GM10847 (cell line): Measurements from ENCODE around the gene PHF3.

Experiments
- POLR2A ChIP-seq: IDR thresholded peaks from 2 replicates; pipeline ENCODE4 v1.6.1; 2011; ENCODE audit not compliant: insufficient read length; ENCODE audit errors: extremely low read depth

PHF3 gene

DNA sequence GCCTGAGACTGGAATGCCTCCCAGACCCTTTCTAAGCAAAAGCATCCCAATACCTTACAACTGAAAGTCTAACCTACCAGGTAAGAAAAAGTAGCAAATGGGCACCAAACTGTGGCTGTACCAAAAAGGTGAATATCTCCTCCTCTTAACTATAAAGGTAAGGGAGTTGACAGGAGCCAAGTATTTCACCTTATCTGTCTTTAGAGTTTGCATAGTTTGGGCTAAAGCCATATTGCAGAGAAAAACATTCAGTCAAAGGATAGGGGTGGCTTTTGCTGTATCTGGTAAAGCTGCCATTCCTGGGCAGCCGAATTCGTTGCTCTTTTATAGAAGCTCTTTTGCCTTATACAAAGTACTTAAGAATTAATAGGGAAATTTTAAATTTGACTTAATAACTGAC is 38.1 kb downstream of the PHF3 start:
- no peak for TF ChIP-seq POLR2A

DNA sequence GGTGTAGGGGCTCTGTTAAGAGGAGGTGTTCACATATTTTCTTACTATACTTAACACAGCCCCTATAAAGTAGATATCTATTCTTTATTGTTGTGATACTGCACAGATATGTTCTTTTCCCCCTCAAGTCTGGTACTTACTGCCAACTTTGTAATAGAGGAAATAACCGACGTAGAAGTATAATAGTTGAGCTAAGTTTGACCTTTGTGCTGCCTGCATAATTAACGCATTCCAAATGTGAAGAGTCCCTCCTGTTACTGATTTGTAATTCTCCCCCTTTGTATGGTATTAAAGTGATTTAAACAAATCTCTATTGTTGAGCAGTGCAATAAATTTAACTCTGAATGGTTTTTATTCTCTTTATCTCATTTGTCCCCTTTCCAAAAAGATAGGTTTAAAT is 39.0 kb downstream of the PHF3 start:
- no peak for TF ChIP-seq POLR2A

DNA sequence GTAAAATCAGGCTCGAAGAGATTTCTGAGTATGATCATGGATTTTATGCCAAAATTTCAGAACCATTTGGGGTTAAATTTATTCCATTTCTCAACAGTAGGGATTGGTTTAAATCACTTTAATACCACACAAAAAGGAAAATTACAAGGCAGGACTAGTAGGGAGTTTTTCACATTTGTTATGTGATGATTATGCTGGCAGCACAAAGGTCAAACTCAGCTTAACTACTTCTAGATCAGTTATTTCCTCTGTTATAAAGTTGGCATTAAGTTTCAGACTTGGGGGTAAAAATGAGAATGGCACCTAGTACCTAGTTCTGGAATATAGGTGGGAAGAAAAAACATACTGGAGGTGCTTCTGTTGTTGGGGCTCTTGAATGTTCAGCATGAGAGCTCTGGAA is 39.5 kb downstream of the PHF3 start:
- TF ChIP-seq POLR2A = no peak

DNA sequence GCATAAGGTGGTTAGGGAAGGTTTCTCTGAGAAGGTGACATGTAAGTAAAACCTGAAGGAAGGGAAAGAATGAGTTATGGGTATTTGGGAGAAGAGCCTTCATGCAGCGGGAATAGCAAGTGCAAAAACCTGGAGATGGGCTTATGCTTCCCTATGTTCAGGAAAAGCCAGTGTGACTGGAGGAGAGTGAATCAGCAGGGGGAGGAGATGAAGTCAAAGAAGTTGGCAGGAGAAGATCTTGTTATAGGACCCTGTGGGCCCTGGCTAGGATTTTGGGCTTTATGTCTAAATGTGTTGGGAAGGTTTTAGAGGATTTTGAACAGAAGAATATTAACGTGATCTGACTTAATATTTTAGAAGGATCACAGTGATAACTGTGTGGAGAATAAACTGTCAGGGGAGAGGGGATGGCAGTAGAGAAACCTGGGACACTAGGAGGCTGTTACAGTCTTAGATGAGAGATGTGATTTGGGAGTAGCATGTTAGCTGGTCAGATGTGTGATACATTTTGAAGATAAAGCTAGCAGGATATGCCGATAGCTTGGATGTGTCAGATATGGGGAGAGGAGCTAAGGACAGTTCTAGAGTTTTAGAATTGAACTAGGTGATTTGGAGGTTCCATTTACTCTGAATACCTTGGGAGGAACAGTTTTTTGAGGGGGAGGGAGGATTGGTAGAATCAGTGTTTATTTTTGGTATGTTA is 41.0 kb downstream of the PHF3 start:
- no peak for TF ChIP-seq POLR2A

DNA sequence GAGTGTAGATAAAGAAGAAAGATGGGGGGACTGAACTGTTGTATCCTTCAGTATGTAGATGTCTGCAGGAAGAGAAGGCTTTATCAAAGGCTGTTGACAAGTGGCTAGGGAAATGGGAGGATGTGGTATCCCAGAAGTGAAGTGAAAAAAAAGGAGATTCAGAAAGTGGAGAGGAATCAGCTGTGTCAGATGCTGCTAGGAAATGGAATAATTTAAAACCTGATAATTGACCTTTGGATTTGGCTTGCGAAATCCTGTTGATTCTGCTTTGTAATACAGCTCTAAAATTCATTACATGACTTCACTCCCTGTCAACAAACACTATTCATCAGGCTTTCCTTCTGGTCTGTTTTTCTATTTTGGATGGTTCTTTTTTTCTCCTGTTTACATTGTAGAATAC is 41.7 kb downstream of the PHF3 start:
- TF ChIP-seq POLR2A = no peak

DNA sequence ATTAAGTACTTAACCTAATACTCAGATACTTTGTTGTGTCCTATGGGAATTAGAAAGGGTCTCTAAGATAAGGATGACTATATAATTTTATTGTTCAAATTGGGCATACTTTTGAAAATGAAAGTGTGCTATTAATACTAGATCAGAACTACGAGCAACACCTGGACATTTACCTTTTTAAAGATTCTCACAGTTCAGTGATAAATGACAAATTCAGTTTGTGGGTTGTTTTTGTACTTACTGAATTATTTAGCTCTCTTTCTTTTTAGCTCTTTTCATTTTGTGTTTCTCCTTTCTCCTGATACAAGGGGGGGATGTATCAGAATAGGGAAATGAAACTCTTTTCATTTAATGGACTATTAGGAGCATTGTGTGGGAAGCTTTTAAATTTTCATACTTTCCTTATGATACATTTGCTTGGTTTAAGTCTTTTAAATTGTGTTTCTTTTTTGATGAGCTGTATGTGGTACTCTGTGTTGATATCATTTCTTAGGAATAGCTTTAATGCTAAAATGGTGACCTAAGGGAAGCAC is 47.5 kb downstream of the PHF3 start:
- TF ChIP-seq POLR2A = no peak

DNA sequence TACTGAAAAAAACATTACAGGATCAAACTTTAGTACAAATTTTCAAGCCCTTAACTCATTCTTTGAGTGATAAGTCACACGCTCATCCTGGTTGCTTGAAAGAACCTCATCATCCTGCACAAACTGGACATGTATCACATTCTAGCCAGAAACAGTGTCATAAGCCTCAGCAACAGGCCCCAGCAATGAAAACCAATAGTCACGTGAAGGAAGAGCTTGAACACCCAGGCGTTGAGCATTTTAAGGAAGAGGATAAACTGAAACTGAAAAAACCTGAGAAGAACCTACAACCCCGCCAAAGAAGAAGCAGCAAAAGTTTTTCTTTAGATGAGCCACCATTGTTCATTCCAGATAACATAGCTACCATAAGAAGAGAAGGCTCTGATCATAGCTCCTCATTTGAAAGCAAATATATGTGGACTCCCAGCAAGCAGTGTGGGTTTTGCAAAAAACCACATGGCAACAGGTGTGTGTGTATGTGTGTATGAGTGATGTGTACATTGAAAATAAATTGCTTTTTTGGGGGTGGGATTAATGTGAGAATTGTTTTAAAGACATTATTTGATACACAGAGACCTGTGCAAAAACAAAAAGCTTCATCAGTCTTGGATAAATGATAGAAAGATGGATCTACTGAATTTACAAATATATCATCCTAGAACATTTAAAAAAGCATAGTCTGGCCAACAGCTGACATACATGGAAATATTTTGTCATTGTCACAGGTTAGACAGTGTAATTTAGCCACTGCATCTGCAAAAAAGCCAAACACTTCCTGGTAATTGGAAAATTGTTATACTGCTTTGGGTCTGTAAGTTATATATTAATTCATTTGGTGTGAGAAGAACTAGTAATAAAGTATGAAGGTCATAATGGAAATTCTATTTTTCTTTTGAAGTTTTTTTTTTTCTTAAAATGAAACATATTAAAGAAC is 50.1 kb downstream of the PHF3 start:
- TF ChIP-seq POLR2A = no peak

DNA sequence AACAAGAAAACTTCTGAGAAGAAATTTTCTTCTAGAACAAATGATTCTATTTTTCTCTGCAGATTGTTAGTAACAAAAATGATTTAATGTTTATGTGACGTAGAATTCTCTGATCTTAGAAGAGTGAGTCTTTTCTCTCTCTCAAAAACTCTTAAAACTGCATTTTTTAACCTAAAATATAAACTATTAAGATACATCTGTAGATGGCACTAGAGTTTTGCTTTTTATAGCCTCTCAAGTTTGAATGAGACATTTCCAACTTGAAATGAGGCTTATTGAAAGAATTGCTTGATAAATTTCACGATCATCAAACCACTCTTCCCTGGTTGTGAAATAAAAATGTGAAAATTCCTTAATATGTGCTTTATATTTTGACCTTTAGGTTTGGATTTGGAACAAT is 53.8 kb downstream of the PHF3 start:
- TF ChIP-seq POLR2A = no peak

DNA sequence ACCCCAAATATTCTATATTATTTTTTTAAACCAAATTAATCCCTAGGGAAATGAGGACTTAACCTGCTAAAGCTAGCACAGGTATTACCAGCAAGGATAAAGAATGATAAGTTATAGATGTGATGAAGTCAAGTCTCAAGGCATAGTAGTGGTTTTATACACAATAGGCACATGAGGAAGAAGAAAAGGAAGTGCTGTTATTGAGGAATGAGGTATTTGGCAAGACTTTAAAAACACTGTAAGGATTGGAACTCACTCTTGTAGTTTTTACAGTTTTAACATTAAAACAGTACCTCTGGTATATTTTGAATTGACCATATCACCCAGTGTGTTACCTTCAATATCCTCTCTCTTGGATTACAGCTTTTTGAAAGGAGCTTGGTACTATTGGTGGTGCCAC is 54.6 kb downstream of the PHF3 start:
- TF ChIP-seq POLR2A = no peak

DNA sequence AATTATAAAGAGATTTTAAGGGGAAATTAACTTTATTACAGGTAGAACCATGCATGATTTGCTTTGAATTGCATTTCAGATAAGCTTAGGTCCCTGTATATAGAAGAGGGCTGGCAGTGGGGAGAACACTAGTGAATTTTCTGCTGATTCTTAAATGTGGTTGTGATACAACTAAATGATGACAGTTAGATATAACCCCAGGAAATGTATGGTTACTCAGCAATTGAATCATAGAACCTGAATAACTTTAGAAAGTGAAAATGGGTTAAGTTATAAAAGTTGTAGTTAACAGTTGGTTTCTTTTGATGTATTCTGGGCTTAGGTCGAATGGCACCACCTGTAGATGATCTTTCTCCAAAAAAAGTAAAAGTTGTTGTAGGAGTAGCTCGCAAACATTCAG is 70.1 kb downstream of the PHF3 start:
- TF ChIP-seq POLR2A = no peak

DNA sequence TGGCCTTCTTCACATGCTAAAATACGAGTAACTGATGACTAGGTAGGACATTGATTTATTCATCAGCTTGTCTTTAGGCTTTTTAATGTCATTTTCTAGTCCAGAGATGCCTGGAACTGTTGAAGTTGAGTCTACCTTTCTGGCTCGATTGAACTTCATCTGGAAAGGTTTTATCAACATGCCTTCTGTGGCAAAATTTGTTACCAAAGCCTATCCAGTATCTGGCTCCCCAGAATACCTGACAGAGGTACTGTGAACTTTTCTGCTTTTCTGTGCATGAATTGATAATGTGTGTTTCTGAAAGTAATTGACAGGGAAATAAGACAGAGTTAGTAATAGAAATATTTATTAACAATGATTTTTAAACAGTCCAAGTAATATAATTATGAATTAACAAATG is 71.0 kb downstream of the PHF3 start:
- no peak for TF ChIP-seq POLR2A

DNA sequence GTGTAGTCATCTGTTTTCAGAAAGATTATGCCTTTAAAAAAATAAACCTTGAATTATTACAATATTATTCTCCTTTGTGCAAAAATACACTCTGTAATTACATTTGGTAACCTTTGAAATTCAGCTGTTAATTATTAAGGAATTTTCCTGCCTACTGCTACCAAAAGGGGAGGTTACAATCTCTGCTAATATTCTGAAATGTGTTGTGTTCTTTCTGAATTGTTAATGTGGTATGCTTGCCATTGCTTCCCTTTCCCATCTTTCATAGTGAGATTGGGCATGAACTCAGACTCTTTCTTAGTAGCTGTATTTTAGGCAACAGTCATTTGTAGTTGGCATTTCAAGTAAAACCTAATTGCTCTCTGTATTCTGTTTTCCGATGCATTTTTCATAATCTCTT is 73.0 kb downstream of the PHF3 start:
- TF ChIP-seq POLR2A = no peak

DNA sequence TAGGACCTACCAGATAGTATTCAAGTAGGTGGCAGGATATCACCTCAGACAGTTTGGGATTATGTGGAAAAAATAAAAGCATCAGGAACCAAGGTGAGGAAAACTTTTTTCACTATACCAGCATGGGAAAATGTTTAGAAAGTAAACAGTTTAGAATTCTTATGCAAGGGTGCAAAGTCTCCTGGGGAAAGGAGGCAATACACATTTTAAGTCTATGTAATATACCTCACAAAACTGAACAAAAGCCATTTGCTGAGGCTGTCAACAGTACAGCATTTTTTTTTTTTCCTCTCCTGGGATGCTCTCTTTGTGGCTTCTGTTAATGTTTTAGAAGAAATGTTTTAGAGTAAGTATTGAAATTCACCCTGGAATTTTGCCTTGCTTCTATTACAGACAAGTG is 73.5 kb downstream of the PHF3 start:
- TF ChIP-seq POLR2A = no peak

DNA sequence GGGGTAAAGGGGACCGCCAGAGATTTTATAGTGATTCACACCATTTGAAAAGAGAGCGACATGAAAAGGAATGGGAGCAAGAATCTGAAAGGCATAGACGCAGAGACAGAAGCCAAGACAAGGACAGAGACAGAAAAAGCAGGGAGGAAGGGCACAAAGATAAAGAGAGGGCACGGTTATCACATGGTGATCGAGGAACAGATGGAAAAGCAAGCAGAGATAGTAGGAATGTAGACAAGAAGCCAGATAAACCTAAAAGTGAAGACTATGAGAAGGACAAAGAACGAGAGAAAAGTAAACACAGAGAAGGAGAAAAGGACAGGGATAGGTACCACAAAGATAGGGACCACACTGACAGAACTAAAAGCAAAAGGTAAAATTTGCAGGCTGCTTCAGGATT is 77.7 kb downstream of the PHF3 start:
- TF ChIP-seq POLR2A = no peak

DNA sequence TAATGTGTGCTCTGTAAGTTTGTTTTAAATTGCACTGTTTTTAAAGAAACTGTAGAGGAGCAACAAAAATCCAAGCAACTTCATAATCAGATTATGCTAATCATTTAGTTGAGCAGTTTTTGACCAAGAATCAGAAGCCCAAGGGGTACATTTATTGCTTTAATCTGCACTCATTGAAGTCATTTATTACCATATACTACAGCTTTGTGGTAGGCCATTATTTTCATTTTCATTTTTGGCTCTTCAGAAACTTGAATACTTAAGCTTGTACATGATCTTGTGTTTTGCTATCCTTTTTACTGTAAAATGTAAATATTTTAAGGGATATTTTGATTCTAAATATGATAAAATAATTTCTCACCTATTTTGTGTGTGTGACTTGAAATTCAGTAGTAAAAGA is 78.5 kb downstream of the PHF3 start:
- no peak for TF ChIP-seq POLR2A

DNA sequence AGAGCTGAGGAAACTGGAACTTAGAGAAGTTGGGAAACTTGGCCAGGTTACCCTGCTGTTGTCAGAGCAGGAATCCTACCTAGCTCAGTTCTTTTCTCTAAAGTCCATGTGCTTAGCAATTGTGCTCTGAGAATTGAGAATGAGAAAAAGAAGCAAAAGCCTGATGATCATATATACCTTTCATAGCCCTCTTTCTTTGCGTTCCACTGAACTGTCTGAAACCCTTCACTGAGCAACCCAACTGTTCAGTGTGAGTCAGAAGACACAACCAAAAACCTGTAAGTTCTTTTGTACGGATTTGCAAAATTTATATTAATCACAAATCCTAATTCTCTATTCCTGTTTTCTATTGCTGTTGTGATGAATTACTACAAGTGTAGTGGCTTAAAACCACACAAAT is 80.6 kb downstream of the PHF3 start:
- TF ChIP-seq POLR2A = no peak
